Measurements from ENCODE around the gene KIRREL1. TPM values are rescaled to one million over a fixed set of nuclear protein-coding genes. Genes with fewer than 3 reads are reported as not detected.
A peak's percentile ranks its signal among the peaks of the same experiment; 100 is the strongest.

Gene KIRREL1
- total RNA-seq, 2 experiments from 2014 or later = not detected

DNA sequence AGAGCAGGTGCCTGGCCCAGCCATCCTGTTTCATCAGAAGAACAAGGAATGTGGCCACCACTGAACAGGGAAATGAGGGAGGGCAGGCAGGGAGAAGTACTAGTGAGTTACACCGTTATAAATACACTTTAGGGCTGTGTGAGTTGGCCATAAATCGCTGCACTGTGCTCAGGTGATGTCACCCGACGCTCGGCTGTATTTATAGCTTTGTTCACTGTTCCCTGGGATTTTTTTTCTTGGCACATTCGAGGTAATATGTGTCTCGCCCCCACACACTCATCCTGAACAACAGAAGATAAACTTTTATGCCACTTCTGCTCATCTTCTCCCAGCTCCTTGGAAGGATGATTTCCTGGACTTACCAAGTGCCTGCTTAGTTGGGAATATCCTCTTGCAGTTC is 9.0 kb upstream of the KIRREL1 start:
- DNase-seq (no peak), ATAC-seq (ENCODE audit: low read depth) (no peak)
- no peak overlapping the region for H3K4me3 Mint-ChIP-seq
- H3K36me3 Mint-ChIP-seq = no peaks in the 10 kb centered on the region
- H3K27me3 Mint-ChIP-seq = peaks cover 4% of the 10 kb centered on the region
- no peak overlapping the region for H3K27ac Mint-ChIP-seq
- H3K4me1 Mint-ChIP-seq = no peaks in the 10 kb centered on the region
- POLR2A ChIA-PET = no interaction called here
- H3K9me3 Mint-ChIP-seq = no peaks in the 10 kb centered on the region

DNA sequence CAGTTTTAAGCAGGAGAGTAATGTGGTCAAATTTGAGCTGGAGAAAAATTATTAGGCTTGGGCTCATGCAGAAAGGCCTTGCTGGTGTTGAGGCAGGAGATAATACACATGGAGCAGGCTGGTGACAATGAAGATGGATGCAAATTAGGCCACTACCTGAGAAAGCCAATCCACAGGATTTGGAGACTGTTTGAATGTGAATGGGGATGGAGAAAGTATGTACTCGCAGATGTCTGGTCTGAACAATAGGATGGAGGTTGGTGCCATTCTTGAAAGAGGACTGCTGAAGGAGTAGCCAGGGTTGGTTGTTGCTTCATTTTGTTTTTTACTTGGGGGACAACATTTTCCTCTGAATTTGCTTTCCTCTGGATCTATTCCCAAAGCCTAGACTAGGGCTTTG is 8.0 kb upstream of the KIRREL1 start:
- ATAC-seq (ENCODE audit: low read depth) = no peak
- Mint-ChIP-seq H3K36me3 (no peaks in the 10 kb centered on the region), H3K27me3 (peaks cover 7% of the 10 kb centered on the region), H3K9me3 (no peaks in the 10 kb centered on the region), H3K4me1 (no peaks in the 10 kb centered on the region), H3K4me3 (no peak overlapping the region), H3K27ac (no peak overlapping the region)
- no peak for DNase-seq
- POLR2A ChIA-PET = no interaction called here

DNA sequence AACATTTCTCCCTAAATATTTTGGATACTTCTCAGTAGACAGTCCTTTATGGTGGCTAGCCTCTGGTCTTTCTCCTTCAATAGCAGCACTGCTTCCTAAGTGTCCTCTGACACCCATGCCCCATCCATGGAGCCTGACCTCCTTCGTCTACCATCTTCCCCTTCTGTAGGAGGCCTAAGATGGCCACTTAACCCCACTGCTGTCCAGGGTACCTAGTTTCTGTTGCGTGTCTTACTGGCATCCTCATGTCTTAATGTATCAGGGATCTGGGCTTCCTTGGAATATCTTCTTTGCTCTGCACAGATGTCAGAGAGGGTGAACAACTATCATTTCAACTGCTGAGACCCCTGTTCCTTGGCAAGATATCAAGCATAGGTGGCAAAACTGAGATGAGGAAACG is 5.4 kb upstream of the KIRREL1 start:
- H3K4me3 Mint-ChIP-seq = no peak overlapping the region
- no peaks in the 10 kb centered on the region for H3K36me3 Mint-ChIP-seq
- ATAC-seq (ENCODE audit: low read depth) (no peak), DNase-seq (no peak)
- H3K9me3 Mint-ChIP-seq = no peaks in the 10 kb centered on the region
- POLR2A ChIA-PET = no interaction called here
- peaks cover 25% of the 10 kb centered on the region for H3K27me3 Mint-ChIP-seq
- H3K4me1 Mint-ChIP-seq = peaks cover 4% of the 10 kb centered on the region
- H3K27ac Mint-ChIP-seq = no peak overlapping the region

DNA sequence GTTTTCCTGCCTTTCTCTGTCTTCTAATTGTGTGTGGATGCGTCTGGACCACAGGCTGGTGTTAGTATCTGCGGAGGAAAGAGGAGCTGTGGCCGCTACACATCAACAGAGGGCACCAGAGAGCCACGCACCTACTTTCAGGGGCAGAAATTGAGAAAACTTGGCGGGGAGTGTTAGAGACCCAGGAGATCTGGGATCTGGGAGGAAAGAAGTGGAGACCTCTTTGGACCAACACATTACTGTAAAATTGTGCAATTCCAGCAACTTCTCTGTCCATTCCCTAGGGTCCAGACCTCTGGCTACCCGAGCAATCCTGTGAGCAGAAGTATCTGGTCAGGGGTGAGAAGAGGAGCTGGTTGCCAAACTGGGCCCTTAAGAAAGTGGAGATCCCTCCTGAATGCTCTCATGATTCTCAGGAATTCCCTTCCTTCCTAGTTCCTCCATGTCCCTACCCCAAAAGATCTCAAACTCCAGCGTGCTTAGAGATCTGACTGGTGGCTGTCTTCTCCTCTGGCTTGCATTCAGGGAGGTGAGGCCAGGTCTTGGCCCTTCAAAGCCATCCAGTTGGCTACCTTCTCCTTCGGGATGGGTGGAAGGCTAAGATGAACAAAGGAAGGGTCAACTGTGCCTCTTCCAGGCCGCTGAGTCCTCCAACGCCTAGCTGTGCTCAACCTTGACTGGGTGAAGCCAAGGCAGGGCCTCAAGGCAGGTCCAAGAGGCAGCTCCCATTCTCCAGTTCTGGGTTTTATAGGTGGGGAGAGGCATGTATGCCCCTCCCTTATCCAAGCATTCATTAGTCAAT is 1.2 kb upstream of the KIRREL1 start:
- peaks cover 8% of the 10 kb centered on the region for H3K4me1 Mint-ChIP-seq
- H3K36me3 Mint-ChIP-seq = no peaks in the 10 kb centered on the region
- POLR2A ChIA-PET = no interaction called here
- DNase-seq (peak; percentile 53), ATAC-seq (ENCODE audit: low read depth) (peak; percentile 58)
- H3K4me3 Mint-ChIP-seq = no peak overlapping the region
- H3K27ac Mint-ChIP-seq = no peak overlapping the region
- H3K9me3 Mint-ChIP-seq = no peaks in the 10 kb centered on the region
- H3K27me3 Mint-ChIP-seq = peaks cover 48% of the 10 kb centered on the region

DNA sequence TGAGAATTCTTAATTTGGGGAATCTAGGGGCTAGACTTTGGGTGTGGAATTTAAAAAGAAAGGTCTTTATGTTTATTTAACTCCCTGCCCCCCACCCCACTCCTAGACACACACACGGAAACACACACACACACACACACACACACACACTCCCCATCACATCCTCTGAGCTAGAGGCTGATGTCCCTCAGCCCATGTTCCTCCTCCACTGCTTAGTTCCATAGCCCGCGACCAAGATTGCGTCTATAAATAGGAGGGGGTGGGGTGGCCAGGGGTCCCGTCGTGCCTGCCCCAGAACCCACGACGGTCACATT is 655 bp upstream of the KIRREL1 start:
- peaks cover 48% of the 10 kb centered on the region for H3K27me3 Mint-ChIP-seq
- no peaks in the 10 kb centered on the region for H3K36me3 Mint-ChIP-seq
- H3K9me3 Mint-ChIP-seq = no peaks in the 10 kb centered on the region
- no peak for DNase-seq
- H3K4me1 Mint-ChIP-seq = peaks cover 8% of the 10 kb centered on the region
- no peak for ATAC-seq (ENCODE audit: low read depth)
- POLR2A ChIA-PET = interaction anchor here (0.6 kb wide), 1 partner anchor 1824 kb away, joined by 3 read pairs; no protein-coding TSS in a partner anchor
- no peak overlapping the region for H3K27ac Mint-ChIP-seq
- H3K4me3 Mint-ChIP-seq = peak overlapping the region; percentile 65

DNA sequence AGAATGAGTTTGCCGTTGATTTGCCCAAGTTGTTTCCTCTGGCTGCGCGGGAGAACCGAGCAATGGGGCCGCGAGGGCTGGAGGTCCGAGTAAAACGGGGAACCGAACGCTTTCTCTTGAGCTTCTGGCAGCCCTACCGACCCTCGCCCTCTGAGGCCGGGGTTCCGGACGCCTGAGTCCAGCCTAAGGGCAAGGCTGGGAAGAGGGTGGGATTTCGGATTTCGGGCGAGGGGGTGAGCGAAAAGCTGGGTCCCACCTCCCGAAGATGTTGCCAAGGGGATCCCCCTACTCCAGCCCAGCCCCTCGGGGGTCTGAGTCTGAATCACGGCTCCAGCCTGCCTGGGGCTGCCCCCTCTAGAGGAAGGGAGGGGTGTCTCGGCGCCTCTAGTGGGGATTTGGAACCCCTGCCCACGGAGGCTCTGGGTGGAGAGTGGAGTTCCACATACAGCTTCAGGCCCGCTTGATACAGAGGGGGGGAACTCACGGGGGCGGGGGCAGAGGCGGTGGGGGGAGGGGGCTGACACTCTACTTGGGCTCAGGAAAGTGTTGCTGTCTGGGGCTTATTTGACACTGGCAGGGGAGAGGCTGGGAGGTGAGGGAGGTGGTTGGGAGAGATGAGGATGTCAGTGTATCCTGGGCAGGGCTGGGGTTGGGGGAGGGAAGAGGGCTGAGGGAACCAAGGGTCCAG is 617 bp downstream of the KIRREL1 start:
- H3K36me3 Mint-ChIP-seq = no peaks in the 10 kb centered on the region
- peaks cover 47% of the 10 kb centered on the region for H3K27me3 Mint-ChIP-seq
- no peak overlapping the region for H3K4me3 Mint-ChIP-seq
- no peaks in the 10 kb centered on the region for H3K9me3 Mint-ChIP-seq
- DNase-seq (no peak), ATAC-seq (ENCODE audit: low read depth) (no peak)
- H3K4me1 Mint-ChIP-seq = peaks cover 8% of the 10 kb centered on the region
- H3K27ac Mint-ChIP-seq = no peak overlapping the region
- POLR2A ChIA-PET = no interaction called here

DNA sequence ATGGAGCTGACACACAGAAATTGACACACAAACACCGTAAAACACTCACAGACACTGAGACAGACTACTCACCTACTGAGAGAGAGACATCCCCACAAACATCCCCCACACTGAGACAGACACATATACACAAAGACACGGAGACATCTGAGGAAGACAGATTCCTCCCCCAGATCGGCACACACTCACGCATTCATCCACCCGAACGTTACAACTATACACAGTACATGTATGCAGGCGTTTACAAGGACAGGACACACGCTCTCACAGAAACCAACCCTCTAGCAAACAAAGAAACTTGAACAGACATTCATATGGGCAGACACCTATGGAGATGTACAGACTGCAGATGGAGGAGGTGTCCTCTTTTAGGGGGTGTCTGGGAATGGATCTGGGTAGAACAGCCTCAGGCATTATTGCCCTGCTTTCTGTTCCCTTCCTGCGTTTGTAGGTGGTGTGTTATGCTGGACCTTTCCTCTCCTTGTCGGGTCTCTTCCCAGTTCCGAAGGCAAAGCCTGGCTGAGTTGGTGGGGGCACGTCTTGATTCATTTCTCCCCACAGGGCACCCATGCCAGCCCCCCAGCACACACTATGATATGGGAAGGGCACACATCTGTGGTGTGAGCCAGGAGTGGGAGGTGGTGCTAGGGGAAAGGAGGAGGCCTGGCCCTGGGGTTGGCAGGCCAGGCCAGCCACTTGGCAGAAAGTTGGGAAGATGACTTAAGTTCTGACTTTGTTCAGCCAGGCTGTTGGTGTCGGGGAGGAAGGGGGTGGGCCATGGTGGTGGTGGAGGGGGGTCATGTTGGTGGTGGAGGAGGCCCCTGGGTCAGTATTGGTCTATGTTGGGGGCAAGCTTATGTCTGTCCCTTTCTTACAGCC is 1.5 kb downstream of the KIRREL1 start:
- no peak overlapping the region for H3K27ac Mint-ChIP-seq
- peaks cover 46% of the 10 kb centered on the region for H3K27me3 Mint-ChIP-seq
- no peak overlapping the region for H3K4me3 Mint-ChIP-seq

DNA sequence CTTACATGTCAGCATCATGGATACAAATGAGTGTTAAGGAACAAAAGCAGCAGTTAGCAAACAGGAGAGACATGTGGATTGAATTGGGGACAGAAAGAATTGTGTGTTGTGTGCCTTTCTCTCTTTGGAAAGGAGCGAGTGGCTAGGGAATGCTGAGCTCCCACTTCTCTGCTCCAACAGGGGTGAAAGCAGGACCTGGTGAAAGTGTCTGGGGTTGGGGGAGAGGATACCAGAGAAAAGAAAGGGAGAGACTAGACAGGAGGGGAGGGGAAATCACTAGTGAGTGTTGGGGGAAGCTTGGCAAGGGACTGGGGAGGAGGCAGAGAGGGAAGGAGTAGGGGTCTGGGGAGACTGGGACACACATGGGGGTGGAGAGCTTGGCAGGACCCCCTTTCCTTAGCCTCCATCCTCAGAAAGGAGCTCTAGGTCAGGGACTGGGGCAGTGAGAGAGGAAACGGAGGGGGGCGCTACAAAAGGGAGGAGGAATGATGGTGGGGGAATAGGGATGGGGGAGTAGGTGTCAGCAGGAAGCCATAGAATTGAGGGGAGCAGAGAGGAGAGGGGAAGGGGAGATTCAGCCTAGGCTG is 2.2 kb downstream of the KIRREL1 start:
- Mint-ChIP-seq H3K4me3 (no peak overlapping the region), H3K27me3 (peaks cover 44% of the 10 kb centered on the region), H3K9me3 (no peaks in the 10 kb centered on the region), H3K27ac (no peak overlapping the region), H3K36me3 (no peaks in the 10 kb centered on the region), H3K4me1 (peaks cover 8% of the 10 kb centered on the region)
- POLR2A ChIA-PET = no interaction called here
- DNase-seq (no peak), ATAC-seq (ENCODE audit: low read depth) (no peak)

More for the DNA sequence above, 1.5 kb downstream of the KIRREL1 start:
- no peak for ATAC-seq (ENCODE audit: low read depth)
- Mint-ChIP-seq H3K4me1 (peaks cover 8% of the 10 kb centered on the region), H3K36me3 (no peaks in the 10 kb centered on the region), H3K9me3 (no peaks in the 10 kb centered on the region)
- no peak for DNase-seq
- POLR2A ChIA-PET = no interaction called here

DNA sequence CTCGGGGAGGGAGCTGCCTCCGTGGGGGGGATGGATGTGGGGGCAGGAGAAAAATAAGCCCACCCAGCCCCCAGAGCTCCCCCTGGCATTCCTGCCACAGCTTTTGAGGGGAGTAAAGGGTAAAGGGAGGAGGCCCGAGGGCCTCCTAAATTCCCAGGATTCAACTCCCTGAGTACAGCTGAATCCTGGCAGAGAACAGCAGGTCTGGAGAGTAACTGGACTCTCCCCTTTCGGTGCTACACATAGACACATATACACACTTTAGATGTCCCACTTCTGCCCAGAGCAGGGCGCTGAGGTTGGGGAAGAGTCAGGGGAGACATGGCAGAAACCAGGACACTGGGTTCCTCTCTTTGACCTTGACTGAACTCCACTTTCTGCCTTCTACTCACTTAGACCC is 3.0 kb downstream of the KIRREL1 start:
- H3K27ac Mint-ChIP-seq = no peak overlapping the region
- peaks cover 38% of the 10 kb centered on the region for H3K27me3 Mint-ChIP-seq
- no peak for ATAC-seq (ENCODE audit: low read depth)
- H3K9me3 Mint-ChIP-seq = no peaks in the 10 kb centered on the region
- DNase-seq = no peak
- no peak overlapping the region for H3K4me3 Mint-ChIP-seq
- POLR2A ChIA-PET = no interaction called here
- no peaks in the 10 kb centered on the region for H3K36me3 Mint-ChIP-seq
- peaks cover 8% of the 10 kb centered on the region for H3K4me1 Mint-ChIP-seq

DNA sequence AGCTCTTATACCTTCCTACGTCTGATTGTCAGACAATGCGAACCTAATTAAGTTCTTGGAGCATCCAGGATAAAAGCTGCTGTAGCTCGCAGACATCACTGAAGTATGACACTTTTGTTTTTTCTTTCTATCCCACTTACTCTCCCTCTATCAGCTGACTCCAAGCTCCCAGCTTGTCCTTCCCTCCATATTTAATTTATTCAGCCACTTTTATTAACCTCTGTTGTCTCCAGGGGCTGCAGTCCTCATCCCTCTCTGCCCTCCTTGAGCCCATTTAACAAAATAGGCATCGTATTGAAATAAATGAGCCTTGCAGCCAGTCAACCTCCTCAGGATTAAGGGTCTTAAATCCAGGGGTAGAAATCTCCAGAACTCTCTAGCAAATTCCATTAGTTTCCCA is 7.1 kb downstream of the KIRREL1 start:
- DNase-seq (no peak), ATAC-seq (ENCODE audit: low read depth) (no peak)
- H3K27me3 Mint-ChIP-seq = peaks cover 6% of the 10 kb centered on the region
- H3K9me3 Mint-ChIP-seq = no peaks in the 10 kb centered on the region
- POLR2A ChIA-PET = no interaction called here
- H3K36me3 Mint-ChIP-seq = no peaks in the 10 kb centered on the region
- H3K27ac Mint-ChIP-seq = no peak overlapping the region
- no peaks in the 10 kb centered on the region for H3K4me1 Mint-ChIP-seq
- H3K4me3 Mint-ChIP-seq = no peak overlapping the region

DNA sequence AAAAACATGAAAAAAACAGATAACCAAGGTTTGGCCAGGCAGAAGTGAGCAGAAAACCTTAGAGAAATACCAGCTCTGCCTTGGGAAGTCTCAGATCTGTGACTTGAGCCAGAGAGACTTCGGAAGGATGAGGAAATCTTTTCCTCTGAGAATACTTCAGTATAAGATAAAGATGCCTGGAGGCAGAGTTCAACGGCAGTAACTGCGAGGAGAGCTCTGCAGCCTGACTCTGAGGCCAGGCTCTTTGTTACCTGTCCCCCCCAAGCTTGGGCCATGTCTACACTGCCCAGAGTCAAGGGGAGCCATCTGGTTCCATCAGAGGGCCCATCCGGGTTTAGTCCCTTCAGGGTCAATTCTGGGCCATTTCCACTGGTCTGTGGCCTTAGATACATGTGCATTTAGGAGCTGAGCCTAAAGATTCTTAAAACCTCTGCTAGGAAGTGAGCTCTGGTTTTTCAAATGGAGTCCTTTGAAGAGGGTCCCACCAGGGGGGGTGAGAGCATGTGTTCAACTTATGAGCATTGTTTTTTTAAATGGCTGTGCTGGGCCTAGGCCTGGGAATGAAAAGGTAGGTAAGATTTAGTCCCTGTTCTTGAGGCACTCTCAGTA is 8.7 kb downstream of the KIRREL1 start:
- Mint-ChIP-seq H3K9me3 (no peaks in the 10 kb centered on the region), H3K4me3 (no peak overlapping the region), H3K4me1 (no peaks in the 10 kb centered on the region), H3K36me3 (no peaks in the 10 kb centered on the region), H3K27me3 (peaks cover 2% of the 10 kb centered on the region), H3K27ac (no peak overlapping the region)
- ATAC-seq (ENCODE audit: low read depth) = no peak
- DNase-seq = no peak
- POLR2A ChIA-PET = no interaction called here

DNA sequence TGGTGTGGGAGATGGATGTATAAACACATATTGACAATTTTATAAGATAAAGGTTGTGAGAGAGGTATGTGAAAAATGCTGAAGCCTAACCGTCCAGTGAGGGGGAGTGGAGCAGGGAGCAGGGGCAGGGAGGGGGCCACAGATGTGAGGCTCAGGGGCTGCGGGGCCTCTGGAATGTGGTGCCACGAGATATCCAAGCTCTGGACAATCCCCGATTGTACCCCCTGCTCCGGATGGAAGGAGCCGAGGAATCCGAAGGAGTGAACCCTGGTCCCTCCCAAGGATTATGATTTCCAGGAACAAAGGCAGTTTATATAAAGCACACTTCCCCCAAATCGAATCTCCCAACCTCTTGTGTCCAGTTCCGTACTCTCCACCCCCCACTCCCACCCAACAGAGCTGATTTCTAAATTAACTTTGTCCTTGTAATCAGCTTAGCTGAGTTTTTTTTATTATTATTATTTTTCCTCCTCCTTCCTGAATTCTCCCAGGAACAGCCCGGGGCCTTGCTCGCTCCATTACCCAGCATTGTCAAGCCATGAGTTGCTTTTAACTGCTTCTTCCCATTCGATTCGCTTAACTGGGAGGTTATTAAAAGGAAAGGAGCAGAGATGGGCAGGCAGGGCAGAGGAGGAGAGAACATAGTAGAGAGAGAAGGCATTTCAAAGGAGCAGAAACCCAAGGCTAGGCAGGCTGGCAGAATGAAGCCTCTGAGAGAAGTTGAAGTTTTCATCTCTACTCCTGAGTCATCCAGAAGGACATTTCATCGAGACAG is 9.4 kb downstream of the KIRREL1 start:
- ATAC-seq (ENCODE audit: low read depth) (no peak), DNase-seq (no peak)
- H3K27me3 Mint-ChIP-seq = peaks cover 2% of the 10 kb centered on the region
- H3K4me1 Mint-ChIP-seq = no peaks in the 10 kb centered on the region
- H3K9me3 Mint-ChIP-seq = no peaks in the 10 kb centered on the region
- H3K4me3 Mint-ChIP-seq = no peak overlapping the region
- POLR2A ChIA-PET = no interaction called here
- no peak overlapping the region for H3K27ac Mint-ChIP-seq
- no peaks in the 10 kb centered on the region for H3K36me3 Mint-ChIP-seq
